OCI-LY7 (cell line): ENCODE results near the gene GALNT17. TPM values are rescaled to one million over a fixed set of nuclear protein-coding genes. Genes with fewer than 3 reads are reported as not detected.

Experiments used
- BruUV-seq: library from RNA; stranded (reverse); fragments of 400-500 nt; replicated peaks from 2 replicates; lab custom pipeline; 2021; lab: Mats Ljungman, UMichigan
- CTCF ChIA-PET: fragments of 300-600 bp; sonication (Branson Sonifier 250); formaldehyde crosslinking; loops from one replicate; lab custom pipeline; 2022; ENCODE audit warnings: antibody characterized with exemption; ENCODE audit not compliant: unreplicated experiment; lab: Charles Lee
- POLR2A ChIA-PET: fragments of 300-600 bp; sonication (Branson Sonifier 250); formaldehyde crosslinking; loops from one replicate; lab custom pipeline; 2022; ENCODE audit warnings: antibody characterized with exemption; lab: Charles Lee
- DNase-seq: peaks from one replicate; pipeline ENCODE4 v3.0.0-alpha.2; 2015; ENCODE audit warnings: low spot score
- H2AFZ ChIP-seq: fragments of 200-600 bp; sonication (generic), shearing (Covaris generic); 2 replicates; pipeline ENCODE4 v1.6.1; 2014; ENCODE audit warnings: mild to moderate bottlenecking, antibody characterized with exemption, low read length, moderate library complexity
- H3K27ac ChIP-seq: fragments of 200-600 bp; sonication (generic); 2 replicates; pipeline ENCODE4 v1.5.1; 2014; ENCODE audit warnings: mixed run types, low read depth, mild to moderate bottlenecking, moderate library complexity, low read length, inconsistent platforms; ENCODE audit not compliant: poor library complexity, severe bottlenecking
- H3K36me3 ChIP-seq: fragments of 200-600 bp; sonication (generic); 2 replicates; pipeline ENCODE4 v1.6.1; 2014; ENCODE audit warnings: mild to moderate bottlenecking, antibody characterized with exemption, low read length, moderate library complexity, mixed read lengths; ENCODE audit not compliant: insufficient read depth
- H3K4me1 ChIP-seq: fragments of 200-600 bp; sonication (generic); 2 replicates; pipeline ENCODE4 v1.5.1; 2014; ENCODE audit warnings: mild to moderate bottlenecking, low read length; ENCODE audit not compliant: insufficient read depth, poor library complexity, severe bottlenecking
- H3K4me2 ChIP-seq: fragments of 200-600 bp; sonication (generic); 2 replicates; pipeline ENCODE4 v1.6.1; 2014; ENCODE audit warnings: mild to moderate bottlenecking, low read length
- H3K4me3 ChIP-seq: fragments of 200-600 bp; sonication (generic); 2 replicates; pipeline ENCODE4 v1.5.1; 2014; ENCODE audit warnings: mild to moderate bottlenecking, low read depth, low read length; ENCODE audit not compliant: poor library complexity, severe bottlenecking
- H3K79me2 ChIP-seq: fragments of 200-600 bp; sonication (generic); 2 replicates; pipeline ENCODE4 v1.6.1; 2016; ENCODE audit warnings: low read depth, mild to moderate bottlenecking, low read length, moderate library complexity, mixed read lengths; ENCODE audit not compliant: insufficient read depth
- H3K9me2 ChIP-seq: fragments of 200-600 bp; sonication (generic); 2 replicates; pipeline ENCODE4 v1.6.1; 2016; ENCODE audit warnings: mild to moderate bottlenecking, low read length, mixed read lengths; ENCODE audit not compliant: insufficient read depth
- H3K9me3 ChIP-seq: fragments of 200-600 bp; sonication (generic); 2 replicates; pipeline ENCODE4 v1.6.1; 2014; ENCODE audit warnings: mild to moderate bottlenecking, mixed run types, low read length, mixed read lengths
- H4K20me1 ChIP-seq: fragments of 200-600 bp; sonication (generic); 2 replicates; pipeline ENCODE4 v1.6.1; 2014; ENCODE audit warnings: mild to moderate bottlenecking, antibody characterized with exemption, low read length, moderate library complexity, mixed read lengths; ENCODE audit not compliant: insufficient read depth
- CTCF ChIP-seq: fragments of 200-600 bp; sonication (generic); conservative IDR thresholded peaks from 2 replicates; pipeline ENCODE4 v1.5.1; 2014; ENCODE audit warnings: mild to moderate bottlenecking, antibody characterized with exemption, low read length, moderate library complexity, mixed read lengths
- EZH2phosphoT487 ChIP-seq: fragments of 200-600 bp; sonication (generic); IDR thresholded peaks from 2 replicates; pipeline ENCODE4 v1.6.1; 2018; ENCODE audit warnings: low read depth, borderline replicate concordance, mild to moderate bottlenecking, mixed run types, antibody characterized with exemption, low read length, moderate library complexity, mixed read lengths
- intact Hi-C: fragments of 100-400 bp; cut with micrococcal nuclease; formaldehyde crosslinking; loops from one replicate; pipeline ENCODE4 v1.10.0; 2022; ENCODE audit not compliant: unreplicated experiment
- total RNA-seq, 2 experiments: library from RNA; depleted of rRNA in 1 of 2; stranded (reverse); fragments of >200 nt in 1 of 2; shearing (Covaris generic) in 1 of 2; gene quantifications; 2 replicates each; pipeline ENCODE4 v1.2.3, GENCODE V29; 2014 to 2022

GALNT17 gene
- total RNA-seq, 2 experiments from 2014 or later, result not detected

- no peaks in the 10 kb centered on the region for H3K9me2 ChIP-seq
- H3K79me2 ChIP-seq, result no peaks in the 10 kb centered on the region
- no peaks in the 10 kb centered on the region for H4K20me1 ChIP-seq
- POLR2A ChIA-PET, result no interaction called here
- H3K4me3 ChIP-seq, result no peak overlapping the region
- BruUV-seq, result no TSS peak
- no peaks in the 10 kb centered on the region for H3K9me3 ChIP-seq
- intact Hi-C loops, result no loop called here
- no peak overlapping the region for H2AFZ ChIP-seq
- no peaks in the 10 kb centered on the region for H3K36me3 ChIP-seq
- H3K27ac ChIP-seq, result no peak overlapping the region
- H3K4me2 ChIP-seq, result no peak overlapping the region
- H3K4me1 ChIP-seq, result no peaks in the 10 kb centered on the region
- TF ChIP-seq EZH2phosphoT487 (no peak), CTCF (no peak)
- CTCF ChIA-PET, result no interaction called here
- no peak for DNase-seq
Measured at GRCh38 chr7:71652510-71652909, 520.6 kb downstream of the GALNT17 start.

GRCh38 chr7:71657386-71657785 is 525.4 kb downstream of the GALNT17 start:
- intact Hi-C loops, result no loop called here
- H3K79me2 ChIP-seq, result no peaks in the 10 kb centered on the region
- no peak for DNase-seq
- H2AFZ ChIP-seq, result no peak overlapping the region
- BruUV-seq, result no TSS peak
- no peaks in the 10 kb centered on the region for H3K4me1 ChIP-seq
- no peaks in the 10 kb centered on the region for H3K9me2 ChIP-seq
- no peak overlapping the region for H3K27ac ChIP-seq
- H3K4me2 ChIP-seq, result no peak overlapping the region
- ChIA-PET CTCF (no interaction called here), POLR2A (no interaction called here)
- TF ChIP-seq CTCF (no peak), EZH2phosphoT487 (no peak)
- H3K4me3 ChIP-seq, result no peak overlapping the region
- H3K9me3 ChIP-seq, result no peaks in the 10 kb centered on the region
- H3K36me3 ChIP-seq, result no peaks in the 10 kb centered on the region
- no peaks in the 10 kb centered on the region for H4K20me1 ChIP-seq

- POLR2A ChIA-PET, result interaction anchor here (1.3 kb wide), 1 partner anchor 13 kb away, joined by 3 read pairs; no protein-coding TSS in a partner anchor
- H4K20me1 ChIP-seq, result no peaks in the 10 kb centered on the region
- intact Hi-C loops, result no loop called here
- no peak overlapping the region for H3K4me2 ChIP-seq
- no peak overlapping the region for H3K4me3 ChIP-seq
- H3K9me2 ChIP-seq, result no peaks in the 10 kb centered on the region
- no peak overlapping the region for H2AFZ ChIP-seq
- no peaks in the 10 kb centered on the region for H3K79me2 ChIP-seq
- no peaks in the 10 kb centered on the region for H3K9me3 ChIP-seq
- H3K4me1 ChIP-seq, result no peaks in the 10 kb centered on the region
- no peak for DNase-seq
- no TSS peak for BruUV-seq
- TF ChIP-seq EZH2phosphoT487 (no peak), CTCF (no peak)
- CTCF ChIA-PET, result no interaction called here
- no peaks in the 10 kb centered on the region for H3K36me3 ChIP-seq
- no peak overlapping the region for H3K27ac ChIP-seq
Measured at GRCh38 chr7:71659622-71660021, 527.7 kb downstream of the GALNT17 start.
